ENCODE results near the gene USP5.

GRCh38 chr12:6846316-6846869, 5.6 kb upstream of the USP5 start:
- TF ChIP-seq CTCF (IDR thresholded peaks at IDR 0.05): no peak
- no peak for TF ChIP-seq EP300 (IDR thresholded peaks at IDR 0.05)
- TF ChIP-seq POLR2A (IDR thresholded peaks at IDR 0.05): no peak
